ENCODE results near the gene HIPK3. TPM values are rescaled to one million over a fixed set of nuclear protein-coding genes. Genes with fewer than 3 reads are reported as not detected.
"Not testable (repeated sequence)": the region's sequence is repeated elsewhere in the genome, so short reads cannot be mapped to it uniquely, and the experiment has no call there.

Gene HIPK3
- total and polyA plus RNA-seq, 2 donors from 2014 or later, result 17.3 to 162 TPM

- no peak overlapping the region for H3K9ac ChIP-seq (ENCODE audit: low read length in 3 of 3)
- no peak for TF ChIP-seq CTCF (IDR thresholded peaks at IDR 0.05; ENCODE audit: borderline replicate concordance, extremely low read depth, insufficient read depth)
- FAIRE-seq (no peak), DNase-seq (no peak)
- H3K36me3 ChIP-seq (ENCODE audit: control insufficient read depth in 2 of 3, insufficient read depth in 3 of 3, low read length in 3 of 3), result no peaks in the 10 kb centered on the region
- no peak overlapping the region for H3K27ac ChIP-seq (ENCODE audit: low read depth in 2 of 2, low read length in 2 of 2)
- no peaks in the 10 kb centered on the region for H3K27me3 ChIP-seq (ENCODE audit: control insufficient read depth, insufficient read depth, low read length)
- H3K4me1 ChIP-seq (ENCODE audit: control insufficient read depth in 2 of 3, insufficient read depth in 2 of 3, low read depth in 1 of 3, low read length in 3 of 3), result no peaks in the 10 kb centered on the region
- intact Hi-C loops (cut with DNase I), result no loop called here
- H3K4me3 ChIP-seq (ENCODE audit: low read length in 3 of 3), result no peak overlapping the region
- H3K9me3 ChIP-seq (ENCODE audit: control insufficient read depth in 2 of 3, insufficient read depth in 1 of 3, low read length in 3 of 3), result no peaks in the 10 kb centered on the region
Measured at GRCh38 chr11:33211153-33211552, 46.0 kb upstream of the HIPK3 start.

- no peak overlapping the region for H3K27ac ChIP-seq (ENCODE audit: low read depth in 2 of 2, low read length in 2 of 2)
Measured at GRCh38 chr11:33211580-33211979, 45.6 kb upstream of the HIPK3 start.

GRCh38 chr11:33214187-33214586 is 43.0 kb upstream of the HIPK3 start:
- Histone ChIP-seq H3K27ac (ENCODE audit: low read depth in 2 of 2, low read length in 2 of 2) (no peak overlapping the region), H3K4me1 (ENCODE audit: control insufficient read depth in 2 of 3, insufficient read depth in 2 of 3, low read depth in 1 of 3, low read length in 3 of 3) (no peaks in the 10 kb centered on the region), H3K27me3 (ENCODE audit: control insufficient read depth, insufficient read depth, low read length) (no peaks in the 10 kb centered on the region), H3K36me3 (ENCODE audit: control insufficient read depth in 2 of 3, insufficient read depth in 3 of 3, low read length in 3 of 3) (no peaks in the 10 kb centered on the region), H3K9me3 (ENCODE audit: control insufficient read depth in 2 of 3, insufficient read depth in 1 of 3, low read length in 3 of 3) (no peaks in the 10 kb centered on the region), H3K9ac (ENCODE audit: low read length in 3 of 3) (no peak overlapping the region), H3K4me3 (ENCODE audit: low read length in 3 of 3) (no peak overlapping the region)
- no peak for FAIRE-seq
- no peak for DNase-seq
- TF ChIP-seq CTCF (IDR thresholded peaks at IDR 0.05; ENCODE audit: borderline replicate concordance, extremely low read depth, insufficient read depth), result no peak
- intact Hi-C loops (cut with DNase I), result no loop called here

More at GRCh38 chr11:33211580-33211979, 45.6 kb upstream of the HIPK3 start:
- no peak for TF ChIP-seq CTCF (IDR thresholded peaks at IDR 0.05; ENCODE audit: borderline replicate concordance, extremely low read depth, insufficient read depth)
- Histone ChIP-seq H3K36me3 (ENCODE audit: control insufficient read depth in 2 of 3, insufficient read depth in 3 of 3, low read length in 3 of 3) (no peaks in the 10 kb centered on the region), H3K4me3 (ENCODE audit: low read length in 3 of 3) (no peak overlapping the region), H3K4me1 (ENCODE audit: control insufficient read depth in 2 of 3, insufficient read depth in 2 of 3, low read depth in 1 of 3, low read length in 3 of 3) (no peaks in the 10 kb centered on the region), H3K9ac (ENCODE audit: low read length in 3 of 3) (no peak overlapping the region), H3K27me3 (ENCODE audit: control insufficient read depth, insufficient read depth, low read length) (no peaks in the 10 kb centered on the region), H3K9me3 (ENCODE audit: control insufficient read depth in 2 of 3, insufficient read depth in 1 of 3, low read length in 3 of 3) (no peaks in the 10 kb centered on the region)
- intact Hi-C loops (cut with DNase I), result no loop called here
- DNase-seq (no peak), FAIRE-seq (no peak)

GRCh38 chr11:33214767-33215166 is 42.4 kb upstream of the HIPK3 start:
- no peaks in the 10 kb centered on the region for H3K9me3 ChIP-seq (ENCODE audit: control insufficient read depth in 2 of 3, insufficient read depth in 1 of 3, low read length in 3 of 3)
- FAIRE-seq (no peak), DNase-seq (no peak)
- H3K4me3 ChIP-seq (ENCODE audit: low read length in 3 of 3), result no peak overlapping the region
- no peak for TF ChIP-seq CTCF (IDR thresholded peaks at IDR 0.05; ENCODE audit: borderline replicate concordance, extremely low read depth, insufficient read depth)
- H3K27ac ChIP-seq (ENCODE audit: low read depth in 2 of 2, low read length in 2 of 2), result no peak overlapping the region
- H3K4me1 ChIP-seq (ENCODE audit: control insufficient read depth in 2 of 3, insufficient read depth in 2 of 3, low read depth in 1 of 3, low read length in 3 of 3), result no peaks in the 10 kb centered on the region
- H3K9ac ChIP-seq (ENCODE audit: low read length in 3 of 3), result no peak overlapping the region
- H3K27me3 ChIP-seq (ENCODE audit: control insufficient read depth, insufficient read depth, low read length), result no peaks in the 10 kb centered on the region
- intact Hi-C loops (cut with DNase I), result no loop called here
- H3K36me3 ChIP-seq (ENCODE audit: control insufficient read depth in 2 of 3, insufficient read depth in 3 of 3, low read length in 3 of 3), result no peaks in the 10 kb centered on the region

GRCh38 chr11:33216676-33217075 is 40.5 kb upstream of the HIPK3 start:
- H3K4me3 ChIP-seq (ENCODE audit: low read length in 3 of 3); H3K27me3 ChIP-seq (ENCODE audit: control insufficient read depth, insufficient read depth, low read length); H3K27ac ChIP-seq (ENCODE audit: low read depth in 2 of 2, low read length in 2 of 2); intact Hi-C loops (cut with DNase I); H3K36me3 ChIP-seq (ENCODE audit: control insufficient read depth in 2 of 3, insufficient read depth in 3 of 3, low read length in 3 of 3); H3K9me3 ChIP-seq (ENCODE audit: control insufficient read depth in 2 of 3, insufficient read depth in 1 of 3, low read length in 3 of 3); H3K4me1 ChIP-seq (ENCODE audit: control insufficient read depth in 2 of 3, insufficient read depth in 2 of 3, low read depth in 1 of 3, low read length in 3 of 3); H3K9ac ChIP-seq (ENCODE audit: low read length in 3 of 3); FAIRE-seq; DNase-seq: not testable (repeated sequence)
